Mucosa of descending colon (tissue), 3 donors: ENCODE results near the gene TOR4A. TPM values are rescaled to one million over a fixed set of nuclear protein-coding genes. Genes with fewer than 3 reads are reported as not detected.

Source experiments
- ATAC-seq: fragments of 200-7000 bp; cut with Tn5 transposase; one replicate; pipeline ENCODE4 v1.9.1; 2020; ENCODE audit warnings: mild to moderate bottlenecking, moderate library complexity
- DNase-seq, 3 donors: peaks; one replicate each; pipeline ENCODE4 v3.0.0-alpha.2; 2020
- H3K36me3 ChIP-seq: fragments of 200-600 bp; one replicate; pipeline ENCODE4 v1.8.0; 2021; ENCODE audit warnings: low read depth, mild to moderate bottlenecking
- H3K4me1 ChIP-seq: fragments of 200-600 bp; one replicate; pipeline ENCODE4 v1.8.0; 2021; ENCODE audit warnings: low read depth, mild to moderate bottlenecking
- H3K4me3 ChIP-seq: fragments of 200-600 bp; one replicate; pipeline ENCODE4 v1.8.0; 2021; ENCODE audit warnings: mild to moderate bottlenecking
- H3K9me3 ChIP-seq: fragments of 200-600 bp; one replicate; pipeline ENCODE4 v1.8.0; 2021; ENCODE audit warnings: mild to moderate bottlenecking
- CTCF ChIP-seq: fragments of 200-600 bp; IDR thresholded peaks from one replicate; pipeline ENCODE4 v1.8.0; 2022; ENCODE audit warnings: antibody characterized with exemption, mild to moderate bottlenecking
- intact Hi-C, 2 donors: fragments of 100-400 bp; cut with DNase I in 1 of 2; cut with micrococcal nuclease in 1 of 2; formaldehyde crosslinking; loops; one replicate each; pipeline versions ENCODE4 v1.11.0 to v1.11.1; 2022; cut with DNase I, micrococcal nuclease
- total RNA-seq, 3 donors: library from RNA; stranded (reverse); fragmentation: NEBNext Ultra II Directional in 2 of 3; extraction: Animal tissue kit (Norgen Biotek cat#: 25700) in 2 of 3; gene quantifications; one replicate each; pipeline versions ENCODE4 v1.2.1 to v1.2.4, GENCODE V29; 2021 to 2023
- donor health status: DM: no; HTN: no; CAD: no; lungs with moderate emphysema.
- donor health status: DM: no; HTN: no; CAD: no.
- donor health status: DM: no; HTN: yes; CAD: no.

Gene TOR4A
- total RNA-seq, 3 donors from 2014 or later = 23.3 to 48.6 (median 45.3) TPM

GRCh38 chr9:137275203-137275587, 2.3 kb upstream of the TOR4A start:
- no peak for TF ChIP-seq CTCF
- Histone ChIP-seq H3K9me3 (no peaks in the 10 kb centered on the region), H3K36me3 (peaks cover 3% of the 10 kb centered on the region), H3K4me1 (peaks cover 34% of the 10 kb centered on the region), H3K4me3 (no peak overlapping the region)
- ATAC-seq = no peak
- intact Hi-C loops = no loop called here
- DNase-seq = peak in 1 of 3 donors; percentile 40

GRCh38 chr9:137275588-137276472, 1.7 kb upstream of the TOR4A start:
- Histone ChIP-seq H3K4me1 (peaks cover 34% of the 10 kb centered on the region), H3K36me3 (peaks cover 3% of the 10 kb centered on the region), H3K4me3 (no peak overlapping the region), H3K9me3 (no peaks in the 10 kb centered on the region)
- TF ChIP-seq CTCF = no peak
- intact Hi-C loops = no loop called here
- ATAC-seq (no peak), DNase-seq (peak in 2 of 3 donors; percentile 43 to 57)

- Histone ChIP-seq H3K4me1 (peaks cover 34% of the 10 kb centered on the region), H3K36me3 (peaks cover 3% of the 10 kb centered on the region), H3K4me3 (no peak overlapping the region), H3K9me3 (no peaks in the 10 kb centered on the region)
- intact Hi-C loops = no loop called here
- no peak for TF ChIP-seq CTCF
- peak; percentile 79 to 84 (median 84) for DNase-seq
- peak; percentile 49 for ATAC-seq
Observed at GRCh38 chr9:137276473-137277328, 825 bp upstream of the TOR4A start.

- Histone ChIP-seq H3K4me1 (peaks cover 34% of the 10 kb centered on the region), H3K9me3 (no peaks in the 10 kb centered on the region), H3K4me3 (peak overlapping the region; percentile 42), H3K36me3 (peaks cover 3% of the 10 kb centered on the region)
- DNase-seq = peak in 2 of 3 donors; percentile 71 to 78
- intact Hi-C loops = no loop called here
- TF ChIP-seq CTCF = no peak
- peak; percentile 38 for ATAC-seq
Observed at GRCh38 chr9:137278061-137278701, 655 bp downstream of the TOR4A start.
